Smooth muscle cell (in vitro differentiated cells): ENCODE data around the gene SPCS2. TPM values are rescaled to one million over a fixed set of nuclear protein-coding genes. Genes with fewer than 3 reads are reported as not detected.

Source experiments
- DNase-seq: peaks from one replicate; lab custom pipeline; 2025; ENCODE audit not compliant: unreplicated experiment; lab: John Stamatoyannopoulos, UW
- H2AFZ ChIP-seq: fragments of 200-600 bp; sonication (generic); 2 replicates; pipeline ENCODE4 v1.6.0; 2016; ENCODE audit warnings: antibody characterized with exemption, low read depth, mild to moderate bottlenecking
- H3F3A ChIP-seq: fragments of 200-600 bp; sonication (generic); 2 replicates; pipeline ENCODE4 v1.6.0; 2017; ENCODE audit warnings: antibody characterized with exemption, low read depth
- H3K27ac ChIP-seq: fragments of 200-600 bp; sonication (generic); 2 replicates; pipeline ENCODE4 v1.5.1; 2016; ENCODE audit warnings: low read depth, mild to moderate bottlenecking
- H3K27me3 ChIP-seq: fragments of 200-600 bp; sonication (generic); 2 replicates; pipeline ENCODE4 v1.6.1; 2016; ENCODE audit warnings: low read depth, mild to moderate bottlenecking
- H3K36me3 ChIP-seq: fragments of 200-600 bp; sonication (generic); 2 replicates; pipeline ENCODE4 v1.5.1; 2016; ENCODE audit warnings: low read depth
- H3K4me1 ChIP-seq: fragments of 200-600 bp; sonication (generic); 2 replicates; pipeline ENCODE4 v1.5.1; 2016; ENCODE audit warnings: low read depth
- H3K4me2 ChIP-seq: fragments of 200-600 bp; sonication (generic); 2 replicates; pipeline ENCODE4 v1.6.0; 2016; ENCODE audit warnings: mild to moderate bottlenecking
- H3K4me3 ChIP-seq: fragments of 200-600 bp; sonication (generic); 2 replicates; pipeline ENCODE4 v1.5.1; 2016; ENCODE audit warnings: mild to moderate bottlenecking
- H3K79me2 ChIP-seq: fragments of 200-600 bp; sonication (generic); 2 replicates; pipeline ENCODE4 v1.6.0; 2016; ENCODE audit warnings: low read depth, mild to moderate bottlenecking
- H3K9ac ChIP-seq: fragments of 200-600 bp; sonication (generic); 2 replicates; pipeline ENCODE4 v1.6.0; 2016; ENCODE audit warnings: low read depth
- H3K9me3 ChIP-seq: fragments of 200-600 bp; sonication (generic); replicated peaks from 2 replicates; pipeline ENCODE4 v1.5.1; 2016; ENCODE audit warnings: low read depth
- H4K20me1 ChIP-seq: fragments of 200-600 bp; sonication (generic); 2 replicates; pipeline ENCODE4 v1.6.0; 2016; ENCODE audit warnings: low read depth
- WGBS: methylation state at CpG from one replicate; pipeline ENCODE4 v1.1.7; 2016; ENCODE audit warnings: low lambda C conversion rate; 5-methylcytosine and 5-hydroxymethylcytosine counted together
- polyA plus RNA-seq: library from polyadenylated mRNA; unstranded; fragments of >200 nt; fragmentation: Nextera tagmentation; extraction: Ambion mirVana; gene quantifications from 2 replicates; pipeline ENCODE4 v1.2.1, GENCODE V29; 2016
- total RNA-seq: library from RNA; depleted of rRNA; stranded (reverse); fragments of >200 nt; gene quantifications from 2 replicates; pipeline ENCODE4 v1.2.3, GENCODE V29; 2014
- TF ChIP-seq, protein P1 (sequence below): fragments of 200-600 bp; sonication (generic); IDR thresholded peaks from 2 replicates; pipeline ENCODE4 v1.5.1; 2017; ENCODE audit warnings: borderline replicate concordance, mild to moderate bottlenecking, antibody characterized with exemption; ENCODE audit not compliant: insufficient read depth, poor library complexity, severe bottlenecking

The SPCS2 gene
- total and polyA plus RNA-seq, 2 experiments from 2014 or later: 49.9 to 325 TPM

DNA sequence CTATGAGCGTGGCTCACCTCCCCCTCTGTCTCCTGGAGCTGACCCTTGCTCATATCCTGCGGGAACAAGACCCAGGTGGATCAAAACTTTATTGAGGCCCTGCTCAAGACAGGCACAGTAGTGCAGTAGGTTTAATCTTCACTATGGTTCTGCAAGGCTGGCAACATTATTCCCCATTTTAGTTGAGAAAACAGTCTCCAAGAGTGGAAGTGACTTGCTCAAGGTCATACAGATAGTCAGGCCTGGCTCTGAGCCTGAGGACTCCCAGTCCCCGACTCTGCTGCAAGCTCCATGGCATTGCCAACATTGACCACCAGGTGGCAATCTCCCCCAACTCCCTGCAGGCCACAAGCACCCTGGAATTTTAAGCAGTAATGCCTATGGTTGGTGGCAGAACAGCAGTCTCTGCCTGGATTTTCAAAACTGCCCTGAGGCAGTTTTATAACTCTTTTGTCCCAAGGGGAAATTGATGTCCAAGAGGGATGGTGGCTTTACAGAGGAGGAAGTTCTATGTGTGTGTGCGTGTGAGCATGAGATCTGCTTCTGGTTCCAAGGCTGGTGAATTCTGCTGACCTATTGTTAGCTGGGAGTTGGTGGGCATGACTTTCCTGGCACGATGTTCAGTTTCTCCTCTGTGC, 73.8 kb downstream of the SPCS2 start:
- H3K79me2 ChIP-seq: no peaks in the 10 kb centered on the region
- H3K9ac ChIP-seq: no peak overlapping the region
- H3F3A ChIP-seq: no peaks in the 10 kb centered on the region
- no peaks in the 10 kb centered on the region for H3K36me3 ChIP-seq
- no peaks in the 10 kb centered on the region for H4K20me1 ChIP-seq
- H3K4me2 ChIP-seq: no peak overlapping the region
- H3K9me3 ChIP-seq: no peaks in the 10 kb centered on the region
- no peak overlapping the region for H3K4me3 ChIP-seq
- H3K27me3 ChIP-seq: no peaks in the 10 kb centered on the region
- 64% methylated on average over 5 of the region's 5 CpGs for WGBS
- no peak overlapping the region for H3K27ac ChIP-seq
- H3K4me1 ChIP-seq: no peaks in the 10 kb centered on the region
- DNase-seq: peak; percentile 47
- TF ChIP-seq, protein P1, sequence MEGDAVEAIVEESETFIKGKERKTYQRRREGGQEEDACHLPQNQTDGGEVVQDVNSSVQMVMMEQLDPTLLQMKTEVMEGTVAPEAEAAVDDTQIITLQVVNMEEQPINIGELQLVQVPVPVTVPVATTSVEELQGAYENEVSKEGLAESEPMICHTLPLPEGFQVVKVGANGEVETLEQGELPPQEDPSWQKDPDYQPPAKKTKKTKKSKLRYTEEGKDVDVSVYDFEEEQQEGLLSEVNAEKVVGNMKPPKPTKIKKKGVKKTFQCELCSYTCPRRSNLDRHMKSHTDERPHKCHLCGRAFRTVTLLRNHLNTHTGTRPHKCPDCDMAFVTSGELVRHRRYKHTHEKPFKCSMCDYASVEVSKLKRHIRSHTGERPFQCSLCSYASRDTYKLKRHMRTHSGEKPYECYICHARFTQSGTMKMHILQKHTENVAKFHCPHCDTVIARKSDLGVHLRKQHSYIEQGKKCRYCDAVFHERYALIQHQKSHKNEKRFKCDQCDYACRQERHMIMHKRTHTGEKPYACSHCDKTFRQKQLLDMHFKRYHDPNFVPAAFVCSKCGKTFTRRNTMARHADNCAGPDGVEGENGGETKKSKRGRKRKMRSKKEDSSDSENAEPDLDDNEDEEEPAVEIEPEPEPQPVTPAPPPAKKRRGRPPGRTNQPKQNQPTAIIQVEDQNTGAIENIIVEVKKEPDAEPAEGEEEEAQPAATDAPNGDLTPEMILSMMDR: peak; percentile 96
- no peak overlapping the region for H2AFZ ChIP-seq

DNA sequence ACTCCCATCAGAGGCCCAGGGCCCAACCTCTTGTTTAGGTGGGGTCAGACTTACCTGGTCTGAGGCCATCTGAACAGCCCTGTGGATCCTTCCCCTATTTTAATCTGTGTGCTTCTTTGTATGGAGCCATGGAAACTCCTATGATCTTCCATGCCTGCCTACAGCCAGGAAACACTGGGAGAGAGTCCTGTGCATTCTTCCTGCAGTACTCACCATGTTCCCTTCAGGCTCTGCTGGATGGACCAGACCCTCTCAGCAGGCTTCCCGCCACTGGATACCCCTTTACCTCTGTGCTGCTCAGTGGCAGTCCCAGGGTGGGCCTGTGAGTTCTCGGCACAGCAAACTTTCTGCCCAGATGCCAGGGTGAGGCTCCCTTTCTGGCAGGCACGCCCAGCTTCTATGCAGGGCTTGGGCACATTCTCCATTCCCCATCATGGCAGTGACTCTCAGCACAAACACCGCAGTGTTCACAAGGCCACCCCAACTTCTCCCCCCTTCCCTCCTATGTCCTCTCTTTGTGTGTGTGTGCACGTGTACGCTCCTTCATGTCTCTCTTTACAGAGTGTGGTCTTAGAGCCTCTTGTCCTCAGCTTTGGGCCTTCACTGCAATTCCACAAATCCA, 74.5 kb downstream of the SPCS2 start:
- H3K4me2 ChIP-seq: no peak overlapping the region
- no peaks in the 10 kb centered on the region for H3K79me2 ChIP-seq
- DNase-seq: no peak
- no peak overlapping the region for H2AFZ ChIP-seq
- H3F3A ChIP-seq: no peaks in the 10 kb centered on the region
- no peaks in the 10 kb centered on the region for H3K36me3 ChIP-seq
- WGBS: 95% methylated on average over 6 of the region's 6 CpGs
- no peak overlapping the region for H3K4me3 ChIP-seq
- no peaks in the 10 kb centered on the region for H4K20me1 ChIP-seq
- TF ChIP-seq, protein P1: no peak
- H3K9me3 ChIP-seq: no peaks in the 10 kb centered on the region
- no peak overlapping the region for H3K9ac ChIP-seq
- no peak overlapping the region for H3K27ac ChIP-seq
- no peaks in the 10 kb centered on the region for H3K27me3 ChIP-seq
- H3K4me1 ChIP-seq: no peaks in the 10 kb centered on the region

DNA sequence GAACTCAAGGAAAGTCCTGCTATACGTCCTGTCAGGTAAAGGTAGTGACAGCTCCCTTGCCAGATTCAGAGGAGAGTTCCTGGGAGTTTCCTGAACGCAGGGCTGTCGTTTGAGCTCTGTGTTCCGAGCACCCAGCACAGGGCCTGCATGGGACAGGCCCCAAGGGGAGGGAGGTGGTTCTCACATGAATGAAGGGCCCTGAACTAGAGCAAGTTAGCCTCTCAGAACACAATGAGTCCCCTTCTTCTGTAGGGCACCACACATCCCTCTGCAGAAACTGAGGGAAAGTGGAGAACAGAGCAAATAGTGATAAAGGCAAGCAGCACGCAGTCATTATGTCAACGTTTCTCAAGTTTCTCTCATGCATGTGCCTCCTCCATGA, 75.0 kb downstream of the SPCS2 start:
- no peak for DNase-seq
- TF ChIP-seq, protein P1: no peak
- Histone ChIP-seq H3K4me3 (no peak overlapping the region), H3K27me3 (no peaks in the 10 kb centered on the region), H3K27ac (no peak overlapping the region), H3K4me2 (no peak overlapping the region), H3F3A (no peaks in the 10 kb centered on the region), H3K9ac (no peak overlapping the region), H3K79me2 (no peaks in the 10 kb centered on the region), H3K9me3 (no peaks in the 10 kb centered on the region), H3K36me3 (no peaks in the 10 kb centered on the region), H2AFZ (no peak overlapping the region), H4K20me1 (no peaks in the 10 kb centered on the region), H3K4me1 (no peaks in the 10 kb centered on the region)
- 70% methylated on average over 6 of the region's 6 CpGs for WGBS

- H3K4me1 ChIP-seq: no peaks in the 10 kb centered on the region
These were observed 75.7 kb downstream of the SPCS2 start for GRCh38 chr11:75024764-75025211.

More at GRCh38 chr11:75024764-75025211, 75.7 kb downstream of the SPCS2 start:
- no peak overlapping the region for H2AFZ ChIP-seq
- no peak overlapping the region for H3K27ac ChIP-seq
- H3K36me3 ChIP-seq: no peaks in the 10 kb centered on the region
- H3K4me3 ChIP-seq: no peak overlapping the region
- H4K20me1 ChIP-seq: no peaks in the 10 kb centered on the region
- TF ChIP-seq, protein P1: no peak
- H3K27me3 ChIP-seq: no peaks in the 10 kb centered on the region
- no peak overlapping the region for H3K9ac ChIP-seq
- H3K9me3 ChIP-seq: no peaks in the 10 kb centered on the region
- no peak for DNase-seq
- WGBS: 100% methylated on average over 1 of the region's 1 CpG
- no peaks in the 10 kb centered on the region for H3F3A ChIP-seq
- H3K4me2 ChIP-seq: no peak overlapping the region
- H3K79me2 ChIP-seq: no peaks in the 10 kb centered on the region
